ENCODE results near the gene SLC9A1. TPM values are rescaled to one million over a fixed set of nuclear protein-coding genes. Genes with fewer than 3 reads are reported as not detected.

SLC9A1 gene
- total RNA-seq, 1 experiment from 2014 or later, result 25.2 TPM

DNA sequence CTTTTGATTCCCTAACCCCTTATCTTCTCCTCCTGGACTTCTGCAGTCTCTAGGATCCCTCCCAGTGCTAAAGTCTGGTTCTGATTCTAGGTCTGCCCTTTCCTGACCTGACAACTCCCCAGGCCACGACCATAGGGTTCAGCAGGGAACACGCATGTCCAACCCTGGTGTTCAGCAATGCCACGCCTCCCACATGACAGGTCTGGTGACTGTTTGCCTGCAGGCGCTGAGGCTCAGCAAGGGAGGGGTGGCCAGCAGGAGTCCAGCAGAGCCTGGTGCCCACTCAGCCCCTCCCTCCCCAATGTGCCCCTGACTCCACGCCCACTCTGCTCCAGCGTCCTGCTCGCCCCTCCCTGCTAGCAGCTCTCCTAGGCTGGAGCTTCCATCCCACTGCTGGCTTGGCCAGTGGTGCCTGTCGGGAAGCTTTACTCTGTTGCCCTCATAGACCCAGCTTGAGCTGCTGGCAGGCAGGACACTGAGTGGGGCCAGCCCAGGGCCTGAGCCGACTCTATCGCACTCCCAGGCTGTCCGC lies 17.3 kb downstream of the SLC9A1 start:
- ATAC-seq (no peak), DNase-seq (no peak)
- BruUV-seq (replicated peaks), result no TSS peak
- Histone ChIP-seq H4K20me1 (ENCODE audit: low read length) (peaks cover 5% of the 10 kb centered on the region; the same call in 1 of the 2 replicates), H3K4me1 (ENCODE audit: insufficient read depth, low read length) (peaks cover 47% of the 10 kb centered on the region), H3K9ac (ENCODE audit: low read length) (no peak overlapping the region), H3K36me3 (ENCODE audit: low read depth, low read length) (peaks cover 5% of the 10 kb centered on the region; the same call in 1 of the 2 replicates), H3K9me2 (replicated peaks; ENCODE audit: low read length) (no peaks in the 10 kb centered on the region), H3K27ac (ENCODE audit: low read length) (no peak overlapping the region), H3K9me3 (ENCODE audit: low read length) (no peaks in the 10 kb centered on the region), H3F3A (ENCODE audit: low read length, unreplicated experiment) (peaks cover 6% of the 10 kb centered on the region), H3K79me2 (ENCODE audit: low read length) (peaks cover 61% of the 10 kb centered on the region), H3K4me2 (ENCODE audit: low read length) (no peak overlapping the region), H2AFZ (ENCODE audit: low read length) (no peak overlapping the region), H3K27me3 (ENCODE audit: low read length) (no peaks in the 10 kb centered on the region), H3K4me3 (ENCODE audit: low read length) (no peak overlapping the region)
- POLR2A ChIA-PET (ENCODE audit: unreplicated experiment), result no interaction called here
- TF ChIP-seq CTCF (conservative IDR thresholded peaks at IDR 0.05; ENCODE audit: low read depth, low read length), result no peak
- TF ChIP-seq EZH2 (IDR thresholded peaks at IDR 0.05; ENCODE audit: low read length, unreplicated experiment), result no peak
- TF ChIP-seq EZH2phosphoT487 (IDR thresholded peaks at IDR 0.05; ENCODE audit: borderline replicate concordance, low read length), result no peak
- intact Hi-C loops (cut with micrococcal nuclease), result no loop called here
- CTCF ChIA-PET, result no interaction called here

- no peaks in the 10 kb centered on the region for H3K27me3 ChIP-seq (ENCODE audit: low read length)
- BruUV-seq (replicated peaks), result no TSS peak
- no peak for DNase-seq
- TF ChIP-seq CTCF (conservative IDR thresholded peaks at IDR 0.05; ENCODE audit: low read depth, low read length) (no peak), EZH2phosphoT487 (IDR thresholded peaks at IDR 0.05; ENCODE audit: borderline replicate concordance, low read length) (no peak), EZH2 (IDR thresholded peaks at IDR 0.05; ENCODE audit: low read length, unreplicated experiment) (no peak)
- intact Hi-C loops (cut with micrococcal nuclease), result no loop called here
- H3K9me3 ChIP-seq (ENCODE audit: low read length), result no peaks in the 10 kb centered on the region
- peaks cover 3% of the 10 kb centered on the region for H3F3A ChIP-seq (ENCODE audit: low read length, unreplicated experiment)
- peaks cover 42% of the 10 kb centered on the region for H3K4me1 ChIP-seq (ENCODE audit: insufficient read depth, low read length)
- H3K4me3 ChIP-seq (ENCODE audit: low read length), result no peak overlapping the region
- CTCF ChIA-PET, result no interaction called here
- H3K27ac ChIP-seq (ENCODE audit: low read length), result no peak overlapping the region
- peaks cover 5% of the 10 kb centered on the region; the same call in 1 of the 2 replicates for H3K36me3 ChIP-seq (ENCODE audit: low read depth, low read length)
- peaks cover 3% of the 10 kb centered on the region; the same call in 1 of the 2 replicates for H4K20me1 ChIP-seq (ENCODE audit: low read length)
- no peak overlapping the region for H3K4me2 ChIP-seq (ENCODE audit: low read length)
- peaks cover 55% of the 10 kb centered on the region for H3K79me2 ChIP-seq (ENCODE audit: low read length)
- POLR2A ChIA-PET (ENCODE audit: unreplicated experiment), result no interaction called here
- no peak overlapping the region for H3K9ac ChIP-seq (ENCODE audit: low read length)
- no peak overlapping the region for H2AFZ ChIP-seq (ENCODE audit: low read length)
- no peaks in the 10 kb centered on the region for H3K9me2 ChIP-seq (replicated peaks; ENCODE audit: low read length)
- no peak for ATAC-seq
These were observed 17.9 kb downstream of the SLC9A1 start for GRCh38 chr1:27136998-27137542.

DNA sequence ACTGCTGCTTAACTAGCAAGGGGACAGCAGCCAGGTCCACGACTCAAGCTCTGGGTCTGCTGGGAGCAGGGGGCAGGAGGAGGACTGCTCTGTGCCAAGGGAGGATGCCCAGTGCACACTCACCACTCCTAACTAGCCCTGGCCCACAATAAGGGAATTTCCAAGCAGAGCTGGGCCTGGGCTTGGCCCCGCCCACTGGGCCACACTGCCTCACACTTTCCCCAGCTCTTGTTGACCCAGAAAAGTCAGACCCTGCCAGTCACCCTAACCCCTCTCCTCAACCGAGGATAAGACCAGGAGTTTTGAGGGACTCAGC lies 18.7 kb downstream of the SLC9A1 start:
- ATAC-seq (peak; percentile 66), DNase-seq (peak; percentile 23)
- ChIA-PET POLR2A (ENCODE audit: unreplicated experiment) (no interaction called here), CTCF (interaction anchor here (0.5 kb wide), 1 partner anchor 9 kb away, joined by 4 read pairs; no protein-coding TSS in a partner anchor)
- no peak overlapping the region for H2AFZ ChIP-seq (ENCODE audit: low read length)
- H3F3A ChIP-seq (ENCODE audit: low read length, unreplicated experiment), result no peaks in the 10 kb centered on the region
- H3K79me2 ChIP-seq (ENCODE audit: low read length), result peaks cover 48% of the 10 kb centered on the region
- H3K36me3 ChIP-seq (ENCODE audit: low read depth, low read length), result peaks cover 5% of the 10 kb centered on the region; the same call in 1 of the 2 replicates
- H3K9me2 ChIP-seq (replicated peaks; ENCODE audit: low read length), result no peaks in the 10 kb centered on the region
- BruUV-seq (replicated peaks), result no TSS peak
- H3K9me3 ChIP-seq (ENCODE audit: low read length), result no peaks in the 10 kb centered on the region
- H3K27me3 ChIP-seq (ENCODE audit: low read length), result no peaks in the 10 kb centered on the region
- H3K4me3 ChIP-seq (ENCODE audit: low read length), result no peak overlapping the region
- TF ChIP-seq EZH2 (IDR thresholded peaks at IDR 0.05; ENCODE audit: low read length, unreplicated experiment) (no peak), CTCF (conservative IDR thresholded peaks at IDR 0.05; ENCODE audit: low read depth, low read length) (0 out of 2 replicates have a peak, but pooled peaks have one; percentile 5)
- H3K9ac ChIP-seq (ENCODE audit: low read length), result no peak overlapping the region
- H3K4me1 ChIP-seq (ENCODE audit: insufficient read depth, low read length), result peaks cover 33% of the 10 kb centered on the region
- no peaks in the 10 kb centered on the region for H4K20me1 ChIP-seq (ENCODE audit: low read length)
- intact Hi-C loops (cut with micrococcal nuclease), result no loop called here
- no peak overlapping the region for H3K4me2 ChIP-seq (ENCODE audit: low read length)
- H3K27ac ChIP-seq (ENCODE audit: low read length), result no peak overlapping the region

All from PC-3 (cell line).